NCI-H748 (cell line): ENCODE measurements around the gene RFPL1.
A peak's percentile ranks its signal among the peaks of the same experiment; 100 is the strongest.

Experiments used
- DNase-seq: peaks from one replicate; lab custom pipeline; 2025; ENCODE audit not compliant: unreplicated experiment; lab: John Stamatoyannopoulos, UW

The RFPL1 gene

GRCh38 chr22:29442976-29443375 is 4.6 kb downstream of the RFPL1 start:
- DNase-seq: no peak

DNA sequence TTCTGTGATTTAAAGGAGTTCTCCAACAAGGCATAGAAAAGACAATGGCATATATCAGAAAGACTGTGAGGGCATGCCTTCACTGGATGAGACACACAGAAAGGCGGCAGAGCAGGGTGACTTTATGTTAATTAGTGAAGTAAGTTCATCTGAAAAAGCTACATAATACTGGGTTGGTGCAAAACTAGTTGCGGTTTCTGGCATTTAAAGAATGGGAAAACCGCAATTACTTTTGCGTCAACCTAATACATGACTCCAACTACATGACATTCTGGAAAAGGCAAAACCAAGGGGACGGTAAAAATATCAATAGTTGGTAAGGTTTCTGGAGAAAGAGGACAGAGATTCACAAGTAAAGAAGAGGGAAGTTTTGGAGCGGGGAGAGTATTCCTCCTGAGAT is 5.1 kb downstream of the RFPL1 start:
- no peak for DNase-seq

GRCh38 chr22:29443861-29444792 is 5.7 kb downstream of the RFPL1 start:
- DNase-seq: no peak

DNA sequence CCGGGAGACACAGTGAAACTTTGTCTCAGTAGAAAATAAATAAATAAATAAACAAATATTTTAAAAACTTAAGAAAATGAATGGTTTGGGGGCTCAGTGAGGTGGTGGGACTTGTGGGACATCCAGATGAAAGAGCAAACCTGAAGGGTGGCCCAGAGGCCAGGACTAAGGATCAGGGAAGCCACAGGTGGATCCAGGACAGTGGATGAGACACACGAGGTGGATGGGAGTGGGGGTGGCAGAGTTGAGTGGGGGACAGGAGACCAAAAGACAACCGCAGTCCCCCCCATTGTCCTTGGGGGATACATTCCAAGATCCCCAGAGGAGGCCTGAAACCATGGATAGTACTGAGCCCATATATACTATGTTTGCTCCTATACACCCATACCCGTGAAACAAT is 7.1 kb downstream of the RFPL1 start:
- no peak for DNase-seq

GRCh38 chr22:29447906-29448305 is 9.5 kb downstream of the RFPL1 start:
- DNase-seq: no peak

- no peak for DNase-seq
Observed at GRCh38 chr22:29449296-29449875, 11.0 kb downstream of the RFPL1 start.

DNA sequence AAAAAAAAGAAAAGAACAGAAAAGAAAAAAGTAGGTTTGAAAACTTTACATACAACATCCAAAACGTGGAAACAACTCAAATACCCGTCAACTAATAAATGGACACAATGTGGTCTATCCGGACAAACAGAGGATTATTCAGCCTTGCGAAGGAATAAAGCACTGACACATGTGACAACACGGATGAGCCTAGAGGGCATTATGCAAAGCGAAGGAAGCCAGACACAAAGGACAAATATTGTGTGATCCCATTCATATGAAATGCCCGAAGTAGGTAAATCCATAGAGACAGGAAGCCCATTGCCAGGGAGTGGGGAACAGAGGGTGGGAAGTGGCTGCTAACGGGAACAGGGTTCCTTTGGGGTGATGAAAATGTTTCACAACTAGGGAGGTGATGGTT is 11.8 kb downstream of the RFPL1 start:
- no peak for DNase-seq

GRCh38 chr22:29451863-29452262 is 13.5 kb downstream of the RFPL1 start:
- DNase-seq: no peak

DNA sequence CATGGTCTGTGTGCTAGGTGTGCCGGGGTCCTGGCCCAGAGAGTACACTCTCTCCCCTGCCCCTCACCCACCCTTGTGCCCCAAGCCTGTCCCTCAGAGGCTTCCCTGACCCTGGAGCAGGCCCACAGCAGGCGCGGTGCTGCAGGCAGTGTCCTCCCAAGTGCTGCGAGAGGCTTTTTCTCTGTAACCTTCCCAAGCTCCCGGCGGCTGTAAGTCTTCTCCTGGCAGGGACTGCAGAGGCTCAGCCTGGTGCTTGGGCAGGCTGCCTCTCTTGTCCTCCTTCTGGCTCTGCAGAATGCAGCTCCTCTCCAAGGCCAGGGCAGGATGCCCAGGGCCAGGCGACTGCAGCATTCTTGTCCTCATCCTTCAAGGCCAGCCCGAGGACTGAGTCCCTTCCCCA is 15.9 kb downstream of the RFPL1 start:
- no peak for DNase-seq

DNA sequence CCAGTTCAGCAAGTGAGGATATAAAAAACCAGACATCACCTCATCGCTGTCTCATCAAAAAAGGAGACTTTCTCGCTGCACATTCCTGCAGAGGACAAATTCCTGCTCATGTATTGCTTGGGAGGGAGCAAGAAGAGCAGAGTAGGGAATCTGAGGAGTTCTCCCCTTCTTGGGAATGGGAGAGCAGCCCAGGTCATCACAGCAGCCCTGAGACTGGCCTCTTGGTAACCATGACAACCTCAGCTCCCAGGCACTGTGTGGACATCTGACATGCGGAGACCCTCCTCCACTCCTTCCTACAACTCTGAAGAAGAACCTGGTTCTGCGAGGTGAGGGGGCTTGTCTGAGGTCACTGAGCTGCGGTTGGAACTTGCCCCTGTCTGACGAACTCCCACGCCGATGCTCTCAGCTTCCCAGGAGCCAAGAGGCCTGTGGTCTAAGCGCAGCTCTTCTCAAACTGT is 17.9 kb downstream of the RFPL1 start:
- no peak for DNase-seq

DNA sequence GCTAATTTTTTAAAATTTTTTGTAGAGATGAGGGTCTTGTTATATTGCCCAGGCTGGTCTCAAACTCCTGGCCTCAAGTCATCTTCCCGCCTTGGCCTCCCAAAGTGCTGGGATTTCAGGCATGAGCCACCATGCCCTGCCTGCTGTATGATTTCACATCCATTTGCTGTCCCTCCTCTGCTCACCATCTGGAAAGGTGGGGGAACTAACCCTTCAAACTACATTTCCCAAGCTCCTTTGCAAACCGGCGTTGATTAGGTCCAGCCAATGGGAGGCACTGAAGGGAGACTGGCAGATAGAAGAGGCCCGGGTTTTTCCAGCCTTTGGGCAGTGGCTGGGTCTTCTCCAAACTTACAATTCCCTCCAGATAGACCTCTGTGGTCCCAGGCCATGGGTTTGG is 19.3 kb downstream of the RFPL1 start:
- peak; percentile 46 for DNase-seq

DNA sequence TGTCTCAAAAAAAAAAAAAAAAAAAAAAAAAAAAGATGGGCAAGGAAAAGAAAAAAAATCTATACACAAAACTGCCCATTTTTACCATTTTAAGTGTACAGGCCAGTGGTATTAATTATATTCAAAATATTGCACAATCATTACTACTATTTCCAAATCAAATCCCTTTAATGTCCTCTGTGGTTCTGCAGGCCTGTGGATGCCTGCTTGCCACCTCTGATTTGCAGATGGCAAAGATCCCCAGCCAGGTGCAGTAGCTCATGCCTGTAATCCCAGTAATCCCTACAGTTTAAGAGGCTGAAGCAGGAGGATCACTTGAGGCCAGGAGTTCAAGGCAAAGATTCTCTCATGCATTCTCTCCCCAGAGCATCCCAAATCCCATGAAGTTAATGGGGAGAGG is 20.2 kb downstream of the RFPL1 start:
- no peak for DNase-seq

DNA sequence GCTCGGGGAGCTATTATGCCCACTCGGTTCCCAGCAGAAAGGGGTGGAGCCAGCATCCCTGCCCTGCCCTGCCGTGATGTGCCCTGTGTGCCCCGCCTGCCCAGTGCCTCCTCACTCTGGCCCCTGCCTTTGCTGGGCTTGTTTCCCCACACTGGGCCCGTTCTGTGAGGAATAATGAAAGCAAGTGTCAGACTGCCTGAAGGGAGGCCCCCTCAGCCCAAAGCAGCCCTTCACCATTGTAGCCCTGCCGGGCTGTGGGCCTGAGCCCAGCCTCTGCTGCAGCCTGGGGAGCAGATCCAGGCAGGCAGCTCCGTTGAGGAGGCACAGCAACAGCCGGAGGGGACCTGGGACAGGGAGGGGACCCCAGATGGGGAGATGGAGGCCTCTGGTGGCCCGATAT is 21.4 kb downstream of the RFPL1 start:
- no peak for DNase-seq

GRCh38 chr22:29461263-29461662 is 22.9 kb downstream of the RFPL1 start:
- DNase-seq: no peak

- no peak for DNase-seq
Observed at GRCh38 chr22:29463629-29464028, 25.2 kb downstream of the RFPL1 start.

DNA sequence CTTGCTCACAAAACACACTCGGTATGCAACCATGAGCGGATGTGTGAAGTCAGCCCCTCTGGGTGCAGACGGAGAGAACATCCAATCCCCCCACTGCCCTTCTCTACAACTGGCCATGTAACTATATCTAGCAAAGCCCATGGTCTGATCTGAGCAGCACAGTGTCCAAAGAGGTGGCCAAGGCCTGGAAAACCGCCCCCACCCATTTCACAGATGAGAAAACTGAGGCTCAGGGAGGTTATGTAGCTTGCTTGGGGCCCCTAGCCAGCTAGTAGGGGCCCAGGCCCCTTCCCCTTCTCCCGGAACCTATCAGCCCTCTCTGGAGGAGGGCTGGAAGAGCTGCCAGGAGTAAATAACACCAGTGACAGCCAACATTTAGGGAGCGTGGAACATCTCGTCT is 26.2 kb downstream of the RFPL1 start:
- no peak for DNase-seq

DNA sequence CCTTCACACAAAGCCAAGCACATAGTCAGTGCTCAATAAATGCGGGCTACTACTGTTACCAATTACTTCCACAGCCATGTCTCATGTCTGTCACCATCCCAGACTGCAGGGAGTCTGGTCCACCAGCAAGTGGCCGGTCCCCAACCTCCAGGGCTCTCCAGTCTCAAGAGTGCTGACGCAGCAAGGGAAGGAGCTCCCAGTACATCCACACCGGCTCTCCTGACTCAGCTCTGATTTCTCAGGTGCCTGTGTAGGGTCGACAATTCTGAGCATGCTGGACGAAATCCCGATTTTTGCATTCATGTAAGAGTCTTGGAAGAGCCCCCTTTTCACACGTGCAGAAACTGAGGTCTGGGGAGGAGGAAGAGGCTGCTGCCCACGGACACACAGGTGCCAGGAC is 31.4 kb downstream of the RFPL1 start:
- peak; percentile 26 for DNase-seq

GRCh38 chr22:29470159-29470855 is 31.9 kb downstream of the RFPL1 start:
- peak; percentile 69 for DNase-seq

DNA sequence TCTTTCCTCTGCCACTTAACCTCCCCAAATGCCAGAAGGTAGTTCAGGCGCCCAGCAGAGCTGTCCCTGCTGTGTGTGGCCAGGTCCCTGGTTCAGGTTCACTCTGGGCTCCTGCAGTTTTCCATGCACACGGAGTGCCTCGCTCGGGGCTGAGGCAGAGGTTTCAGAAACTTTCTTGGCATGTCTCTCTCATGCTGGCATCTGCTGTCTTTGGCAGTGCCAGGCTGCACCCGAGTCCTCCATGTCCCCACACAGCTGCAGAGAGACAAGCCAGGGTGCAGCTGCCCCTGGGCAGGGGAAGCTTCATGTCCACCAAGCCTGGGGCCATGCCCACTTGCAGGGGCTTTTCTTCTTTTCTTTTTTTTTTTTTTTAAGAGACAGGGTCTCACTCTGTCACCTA is 34.6 kb downstream of the RFPL1 start:
- DNase-seq: no peak

GRCh38 chr22:29475550-29475949 is 37.2 kb downstream of the RFPL1 start:
- DNase-seq: no peak

- no peak for DNase-seq
Observed at GRCh38 chr22:29476116-29476515, 37.7 kb downstream of the RFPL1 start.
